ENCODE measurements around the gene PLEKHM1. TPM values are rescaled to one million over a fixed set of nuclear protein-coding genes. Genes with fewer than 3 reads are reported as not detected.

PLEKHM1 gene
- total RNA-seq, 1 donor from 2014 or later = 42.1 TPM

- DNase-seq (ENCODE audit: extremely low spot score, unreplicated experiment) = no peak
- Mint-ChIP-seq H3K27ac (no peak overlapping the region), H3K4me3 (no peak overlapping the region), H3K4me1 (ENCODE audit: unreplicated experiment) (peaks cover 13% of the 10 kb centered on the region), H3K36me3 (no peaks in the 10 kb centered on the region), H3K27me3 (peaks cover 40% of the 10 kb centered on the region), H3K9me3 (no peaks in the 10 kb centered on the region)
- TF ChIP-seq CTCF (conservative IDR thresholded peaks at IDR 0.05) = no peak
These were observed 104.3 kb downstream of the PLEKHM1 start for GRCh38 chr17:45386178-45386577.

Other genes starting within 250 kb of the PLEKHM1 start
- not detected in 2 replicates for gene SPATA32, start 228.6 kb downstream of the PLEKHM1 start, total RNA-seq (ENCODE audit: low replicate concordance)
- 10.4 and 11.2 TPM in 2 replicates for gene MAP3K14, start 173.7 kb downstream of the PLEKHM1 start, total RNA-seq (ENCODE audit: low replicate concordance)
- 26.8 and 56.2 TPM in 2 replicates for gene ARHGAP27, start 57.9 kb downstream of the PLEKHM1 start, total RNA-seq (ENCODE audit: low replicate concordance)